Gastroesophageal sphincter (tissue), 3 donors: ENCODE data around the gene KLHL42.
"Not testable (repeated sequence)": the region's sequence is repeated elsewhere in the genome, so short reads cannot be mapped to it uniquely, and the experiment has no call there.

Experiments
- CTCF ChIP-seq, 4 experiments: fragments of 200-600 bp in 2 of 4; fragments of 450-650 bp in 2 of 4; sonication (generic) in 1 of 4; IDR thresholded peaks; one replicate each; pipeline ENCODE4 v1.5.1; 2017 to 2019; ENCODE audit warnings: antibody characterized with exemption in 4 of 4, mild to moderate bottlenecking in 2 of 4, moderate library complexity in 2 of 4
- EP300 ChIP-seq: sonication (generic); formaldehyde crosslinking; IDR thresholded peaks from one replicate; pipeline ENCODE4 v1.6.1; 2017; ENCODE audit warnings: antibody characterized with exemption, mild to moderate bottlenecking
- POLR2A ChIP-seq, 2 donors: fragments of 450-650 bp; IDR thresholded peaks; one replicate each; pipeline ENCODE4 v1.6.1; 2017; ENCODE audit warnings: antibody characterized with exemption in 2 of 2, mild to moderate bottlenecking in 2 of 2, moderate library complexity in 1 of 2
- POLR2AphosphoS5 ChIP-seq: sonication (generic); formaldehyde crosslinking; IDR thresholded peaks from one replicate; pipeline ENCODE4 v1.6.1; 2017; ENCODE audit warnings: antibody characterized with exemption

- not testable (repeated sequence) for TF ChIP-seq POLR2A (IDR thresholded peaks at IDR 0.05); CTCF (IDR thresholded peaks at IDR 0.05); EP300; POLR2AphosphoS5
Observed at GRCh38 chr12:27734321-27734720, 45.7 kb upstream of the KLHL42 start.
